Coronary artery (tissue), 2 donors: ENCODE results near the gene SPART.

ENCODE experiments used
- DNase-seq: peaks from one replicate; pipeline ENCODE4 v3.0.0-alpha.2; 2017; ENCODE audit warnings: low spot score
- H3K27ac ChIP-seq, 2 donors: fragments of 200-600 bp; sonication (generic); one replicate each; pipeline ENCODE4 v1.5.1; 2016 to 2019
- H3K4me3 ChIP-seq: fragments of 200-600 bp; sonication (generic); 2 replicates; pipeline ENCODE4 v1.5.1; 2016; ENCODE audit warnings: mild to moderate bottlenecking, moderate library complexity
- CTCF ChIP-seq: fragments of 200-600 bp; sonication (generic); IDR thresholded peaks from one replicate; pipeline ENCODE4 v1.5.1; 2019; ENCODE audit warnings: antibody characterized with exemption

SPART gene

GRCh38 chr13:36346222-36347083 lies at the start of gene SPART:
Gene SPART, minus strand, starts transcription at chr13:36346394. Its CDS starts 10,564 bp downstream, at chr13:36335830.
- DNase-seq = peak; percentile 94
- Histone ChIP-seq H3K27ac (peak within 1 kb of the TSS; percentile 97 to 99), H3K4me3 (peak within 1 kb of the TSS; percentile 91)
- peak; percentile 84 for TF ChIP-seq CTCF

GRCh38 chr13:36395280-36395679 lies 49.1 kb upstream of the SPART start:
- Histone ChIP-seq H3K27ac (no peak overlapping the region), H3K4me3 (no peak overlapping the region)
- no peak for DNase-seq
- TF ChIP-seq CTCF = no peak

- Histone ChIP-seq H3K4me3 (no peak overlapping the region), H3K27ac (no peak overlapping the region)
- no peak for TF ChIP-seq CTCF
- no peak for DNase-seq
Measured at GRCh38 chr13:36385489-36385888, 39.3 kb upstream of the SPART start.

- no peak for DNase-seq
- no peak overlapping the region for H3K27ac ChIP-seq
- H3K4me3 ChIP-seq = no peak overlapping the region
- TF ChIP-seq CTCF = no peak
Measured at GRCh38 chr13:36382030-36382429, 35.8 kb upstream of the SPART start.

GRCh38 chr13:36377826-36378468 lies 31.8 kb upstream of the SPART start:
- no peak overlapping the region for H3K27ac ChIP-seq
- TF ChIP-seq CTCF = no peak
- no peak for DNase-seq
- no peak overlapping the region for H3K4me3 ChIP-seq

- Histone ChIP-seq H3K4me3 (no peak overlapping the region), H3K27ac (no peak overlapping the region)
- TF ChIP-seq CTCF = no peak
- no peak for DNase-seq
Measured at GRCh38 chr13:36374063-36374462, 27.9 kb upstream of the SPART start.
